ENCODE measurements around the gene TRIM67.
"Not testable (repeated sequence)": the region's sequence is repeated elsewhere in the genome, so short reads cannot be mapped to it uniquely, and the experiment has no call there.

The TRIM67 gene

DNA sequence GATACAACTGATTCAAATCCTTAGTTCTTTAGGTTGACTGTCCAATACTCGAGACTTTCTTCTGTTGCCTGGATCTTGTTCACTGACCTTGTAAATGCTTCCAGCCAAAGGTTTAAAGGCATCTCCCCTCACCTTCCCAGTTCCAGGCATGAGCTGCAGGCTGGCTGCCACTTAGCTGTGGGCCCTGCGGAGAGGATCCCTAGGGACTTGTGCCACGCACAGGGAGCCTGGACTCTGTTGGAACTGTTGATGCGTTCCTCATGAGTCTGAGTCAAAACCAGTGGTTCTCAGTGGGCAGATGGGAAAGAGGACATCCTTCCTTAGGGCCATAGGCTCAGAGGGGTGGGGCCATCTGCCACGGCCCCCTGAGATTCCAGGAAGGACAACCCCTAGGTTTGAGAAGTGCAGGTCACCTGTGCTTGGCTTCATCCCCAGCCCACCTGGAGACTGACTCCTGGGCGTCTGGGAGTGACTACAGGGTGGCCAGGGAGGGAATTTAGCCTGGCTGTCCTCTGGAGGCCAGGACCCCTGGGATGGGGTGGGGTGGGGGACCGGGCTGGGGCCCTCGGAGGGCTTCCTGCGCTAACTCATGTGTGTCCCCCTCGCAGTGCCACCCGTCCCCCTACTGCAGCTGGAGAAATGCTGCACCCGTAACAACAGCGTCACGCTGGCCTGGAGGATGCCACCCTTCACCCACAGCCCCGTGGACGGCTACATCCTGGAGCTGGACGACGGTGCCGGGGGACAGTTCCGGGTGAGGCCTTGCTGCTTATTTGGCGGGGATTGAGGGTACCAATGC is 41.6 kb downstream of the TRIM67 start:
- DNase-seq (ENCODE audit: low read depth), result no peak

DNA sequence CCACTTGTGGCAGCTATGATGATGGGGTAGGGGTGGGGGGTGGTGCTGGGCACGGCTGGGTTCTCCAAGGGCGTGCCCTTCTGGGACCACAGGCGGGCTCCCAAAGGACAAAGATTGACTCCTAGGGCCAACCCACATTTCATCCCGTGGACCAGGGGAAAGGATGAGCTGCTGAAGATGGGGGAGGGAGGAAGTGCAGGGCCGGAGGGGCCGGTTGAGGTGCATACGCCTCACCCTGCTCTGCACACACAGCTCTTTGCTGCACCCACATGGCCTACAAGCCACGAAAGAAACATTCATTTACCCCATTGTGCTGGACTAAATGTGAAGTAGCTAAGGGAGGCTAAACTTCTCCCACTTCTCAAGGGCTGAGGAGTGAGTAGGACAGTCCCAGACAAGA is 45.0 kb downstream of the TRIM67 start:
- DNase-seq (ENCODE audit: low read depth), result no peak

DNA sequence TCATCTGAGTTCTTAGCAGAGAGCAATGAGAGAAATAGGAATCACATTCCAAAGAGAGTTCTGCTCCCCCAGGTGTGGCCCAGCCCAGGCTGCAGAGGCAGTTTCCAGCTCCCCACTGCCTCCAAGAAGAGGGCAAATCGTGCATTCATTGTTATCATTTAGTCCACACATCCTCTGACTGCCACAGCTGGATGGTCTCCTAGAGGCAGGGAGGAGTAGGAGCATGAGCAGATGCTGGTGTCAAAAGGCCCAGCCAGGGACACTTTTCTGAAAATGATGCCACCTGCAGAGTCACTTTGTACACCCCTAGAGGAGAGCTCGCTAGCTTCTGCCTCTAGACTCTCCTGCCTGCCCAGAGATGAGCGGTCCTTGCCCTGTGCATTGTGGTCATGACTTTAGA is 45.6 kb downstream of the TRIM67 start:
- no peak for DNase-seq (ENCODE audit: low read depth)

DNA sequence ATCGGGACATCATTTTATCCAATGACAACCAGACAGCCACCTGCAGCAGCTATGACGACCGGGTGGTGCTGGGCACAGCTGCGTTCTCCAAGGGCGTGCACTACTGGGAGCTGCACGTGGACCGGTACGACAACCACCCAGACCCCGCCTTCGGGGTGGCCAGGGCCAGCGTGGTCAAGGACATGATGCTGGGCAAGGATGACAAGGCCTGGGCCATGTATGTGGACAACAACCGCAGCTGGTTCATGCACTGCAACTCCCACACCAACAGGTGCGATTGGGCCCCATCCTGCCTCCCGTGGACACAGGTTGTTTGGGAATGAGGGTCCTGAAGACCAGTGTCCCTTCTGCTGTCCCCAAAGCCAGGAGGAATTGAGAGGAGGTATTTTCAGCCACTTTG is 47.1 kb downstream of the TRIM67 start:
- no peak for DNase-seq (ENCODE audit: low read depth)

DNA sequence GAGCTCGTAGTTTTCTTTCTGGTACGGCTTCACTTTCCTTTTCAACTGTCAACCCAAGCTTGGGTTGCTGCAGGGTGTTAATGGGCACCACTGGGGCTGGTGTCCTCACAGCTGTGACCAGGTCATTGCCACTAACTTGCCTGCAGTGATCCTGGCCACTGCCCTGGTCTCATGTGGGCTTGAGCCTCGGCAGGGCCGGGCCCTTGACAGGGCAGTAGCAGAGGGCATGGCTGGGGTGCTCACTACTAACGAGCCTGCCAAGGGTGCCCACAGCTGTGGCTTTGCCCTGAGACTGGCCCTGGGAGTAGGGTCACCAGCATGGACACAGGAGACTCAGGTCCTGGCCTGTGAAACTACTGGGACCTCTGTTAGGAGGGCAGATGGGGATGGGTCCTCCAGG is 47.7 kb downstream of the TRIM67 start:
- no peak for DNase-seq (ENCODE audit: low read depth)

DNA sequence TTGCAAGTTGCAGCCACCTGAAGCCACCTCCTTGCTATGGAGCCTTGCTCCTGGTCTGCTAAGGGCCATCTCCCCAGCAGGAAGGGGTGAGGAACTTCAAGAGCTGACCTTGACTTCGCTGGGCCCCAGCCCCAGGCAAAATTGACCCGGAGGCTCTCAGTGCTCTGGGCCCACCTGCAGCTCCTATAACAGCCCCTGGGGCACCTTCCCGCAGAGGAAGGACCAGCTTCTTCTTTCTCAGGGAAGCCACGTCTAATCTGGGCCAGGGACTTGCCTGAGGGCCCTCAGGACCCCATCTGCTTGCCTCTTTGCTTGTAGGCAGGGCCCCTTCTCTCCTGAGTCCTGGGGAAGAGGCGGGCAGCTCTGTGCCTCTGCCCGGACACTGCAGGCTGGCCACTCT is 48.3 kb downstream of the TRIM67 start:
- DNase-seq (ENCODE audit: low read depth), result no peak

DNA sequence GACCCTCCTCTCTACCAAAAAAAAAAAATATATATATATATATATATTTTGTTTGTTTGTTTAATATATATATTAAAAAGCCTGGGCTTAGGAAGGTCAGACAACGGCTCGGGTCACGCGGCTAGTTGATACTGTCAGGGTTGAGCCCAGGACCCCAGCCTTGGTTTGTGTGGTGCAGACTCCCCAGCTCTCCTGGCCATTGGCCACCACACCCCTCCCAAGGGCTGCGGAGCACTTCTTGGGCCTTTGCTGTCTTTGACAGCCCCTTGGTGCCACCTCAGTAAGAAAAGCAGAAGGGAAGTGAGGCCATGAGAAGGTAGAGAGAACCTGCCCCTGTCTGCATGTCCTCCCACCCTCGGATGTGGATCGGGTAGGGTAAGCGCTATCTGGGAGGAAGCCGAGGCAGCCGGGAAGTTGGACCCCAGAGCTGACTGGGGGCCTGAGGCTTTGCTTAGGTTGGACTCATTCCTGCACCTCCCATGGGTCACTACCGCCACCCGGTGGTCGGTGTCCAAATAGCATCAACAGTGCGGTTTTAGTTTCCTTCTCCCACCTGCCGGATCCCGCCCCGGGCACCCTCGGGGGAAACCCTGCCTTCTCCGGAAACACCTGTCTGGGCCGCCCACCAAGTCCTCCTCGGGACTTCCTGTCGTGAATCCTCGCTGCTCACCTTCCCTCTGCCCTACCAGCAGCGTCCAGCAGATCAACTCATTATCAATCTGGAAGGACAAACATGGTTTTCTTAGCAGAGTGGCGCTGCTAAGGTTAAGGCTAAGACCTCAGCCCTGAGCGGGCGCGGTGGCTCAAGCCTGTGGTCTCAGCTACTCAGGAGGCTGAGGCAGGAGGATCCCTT is 49.4 kb downstream of the TRIM67 start:
- DNase-seq (ENCODE audit: low read depth), result peak; percentile 75

DNA sequence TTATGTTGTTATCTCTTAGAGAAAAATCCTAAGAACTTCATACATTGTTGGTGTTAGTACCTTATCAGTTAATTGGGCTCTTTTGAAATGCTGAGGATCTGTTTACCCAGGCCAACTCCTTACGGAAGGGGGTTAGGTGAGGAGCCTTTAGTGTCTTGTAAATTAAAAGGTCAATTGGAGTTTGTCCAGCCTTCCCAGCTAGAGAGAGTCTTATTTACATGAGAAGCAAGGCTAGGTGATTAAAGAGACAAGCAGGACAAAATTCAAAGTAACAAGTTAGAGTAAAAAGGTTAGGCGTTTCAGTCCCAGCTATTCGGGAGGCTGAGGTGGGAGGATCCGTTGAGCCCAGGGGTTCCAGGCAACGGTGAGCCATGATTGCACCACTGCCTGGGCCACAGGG is 50.4 kb downstream of the TRIM67 start:
- DNase-seq (ENCODE audit: low read depth), result not testable (repeated sequence)

DNA sequence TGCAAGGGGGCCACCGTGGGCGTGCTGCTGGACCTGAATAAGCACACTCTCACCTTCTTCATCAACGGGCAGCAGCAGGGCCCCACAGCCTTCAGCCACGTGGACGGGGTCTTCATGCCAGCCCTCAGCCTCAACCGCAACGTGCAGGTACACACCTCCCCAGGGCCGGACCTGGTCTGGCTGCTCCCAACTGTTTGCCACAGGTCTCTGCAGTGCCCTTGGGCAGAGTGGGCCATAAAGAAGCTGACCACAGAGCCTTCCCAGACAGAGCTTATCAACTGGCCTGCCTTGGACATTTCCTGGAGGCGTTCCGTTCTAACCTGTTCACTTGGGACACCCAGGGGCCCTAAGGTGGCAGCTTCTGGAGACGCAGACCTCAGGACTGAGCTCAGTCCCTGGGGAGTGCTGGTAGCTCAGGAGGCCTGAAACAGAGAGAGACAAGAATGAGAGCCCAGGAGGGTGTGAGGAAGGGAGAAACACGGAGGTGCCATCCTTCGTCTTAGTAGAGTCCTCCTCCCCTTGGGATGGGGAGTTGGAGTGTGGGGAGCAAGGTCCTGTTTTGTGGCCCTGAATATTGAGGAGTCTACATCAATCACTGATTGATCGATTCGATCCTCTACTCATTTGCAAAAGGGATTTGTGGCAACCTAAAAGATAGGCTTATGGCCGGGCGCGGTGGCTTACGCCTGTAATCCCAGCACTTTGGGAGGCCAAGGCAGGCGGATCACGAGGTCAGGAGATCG is 52.1 kb downstream of the TRIM67 start:
- DNase-seq (ENCODE audit: low read depth), result no peak

DNA sequence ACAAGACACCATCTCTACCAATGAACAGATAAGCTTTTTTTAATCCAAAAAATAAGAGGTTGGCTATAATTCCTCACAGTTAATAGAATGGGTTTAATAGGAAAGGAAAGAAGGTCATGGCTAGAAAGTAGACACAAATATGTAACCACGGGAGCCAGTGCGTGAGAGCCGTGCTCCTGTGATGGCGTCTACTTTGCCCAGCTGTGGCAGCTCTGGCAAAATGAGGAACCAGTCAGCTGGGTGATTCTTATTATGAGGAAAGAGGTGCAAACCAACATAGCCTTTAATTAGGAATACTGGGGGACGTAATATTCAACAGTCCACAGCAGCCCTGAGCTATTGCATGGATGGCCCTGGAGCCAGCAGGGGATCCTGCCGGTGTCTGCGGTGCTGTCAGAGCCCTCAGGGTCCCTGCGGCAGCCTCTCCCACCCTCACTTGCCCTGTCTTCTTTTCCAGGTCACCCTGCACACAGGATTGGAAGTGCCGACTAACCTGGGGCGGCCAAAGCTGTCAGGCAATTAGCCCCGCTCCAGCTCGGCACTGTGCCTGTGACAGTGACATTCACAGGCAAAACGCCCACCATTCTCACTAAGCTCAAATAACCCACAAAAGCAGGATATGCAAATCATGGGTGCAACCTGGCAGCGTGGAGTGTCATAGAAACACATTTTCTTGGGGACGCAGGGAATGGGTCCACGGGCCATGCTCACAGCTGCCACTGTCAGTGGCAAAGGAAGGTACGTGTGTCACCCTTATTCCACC is 53.2 kb downstream of the TRIM67 start:
- no peak for DNase-seq (ENCODE audit: low read depth)

DNA sequence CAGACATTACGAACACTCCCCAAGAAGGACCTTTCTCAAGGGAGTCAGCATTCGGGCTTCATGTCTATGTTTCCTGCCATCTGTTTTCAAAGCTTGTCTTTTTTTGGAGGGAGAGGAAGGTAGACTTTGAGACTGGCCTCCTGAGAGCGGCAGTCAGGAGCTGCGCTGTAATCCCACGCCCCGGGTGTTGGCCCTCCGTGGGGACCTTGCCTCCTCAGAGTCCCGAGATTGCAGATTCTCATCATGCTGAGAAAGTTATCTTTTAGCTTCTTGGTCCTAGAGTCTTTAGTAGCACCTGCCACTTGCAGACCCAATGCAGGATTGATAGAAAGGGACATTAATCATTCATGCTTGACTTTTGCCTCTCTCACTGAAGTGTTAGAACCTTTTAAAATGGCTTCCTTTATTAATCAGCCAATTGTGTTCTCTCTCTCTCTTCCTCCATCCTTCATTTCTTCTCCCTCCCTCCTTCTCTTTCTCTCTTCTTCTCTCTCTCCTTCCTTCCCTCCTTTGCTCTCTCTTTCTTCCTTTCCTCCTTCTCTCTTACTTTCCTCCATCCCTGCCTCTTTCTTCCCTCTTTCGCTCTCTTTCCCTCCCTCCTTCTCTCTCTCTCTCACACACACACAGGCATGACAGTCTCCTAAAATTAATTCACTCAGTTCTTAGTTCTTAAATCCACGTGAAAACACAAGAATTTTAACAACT is 54.0 kb downstream of the TRIM67 start:
- DNase-seq (ENCODE audit: low read depth), result no peak

DNA sequence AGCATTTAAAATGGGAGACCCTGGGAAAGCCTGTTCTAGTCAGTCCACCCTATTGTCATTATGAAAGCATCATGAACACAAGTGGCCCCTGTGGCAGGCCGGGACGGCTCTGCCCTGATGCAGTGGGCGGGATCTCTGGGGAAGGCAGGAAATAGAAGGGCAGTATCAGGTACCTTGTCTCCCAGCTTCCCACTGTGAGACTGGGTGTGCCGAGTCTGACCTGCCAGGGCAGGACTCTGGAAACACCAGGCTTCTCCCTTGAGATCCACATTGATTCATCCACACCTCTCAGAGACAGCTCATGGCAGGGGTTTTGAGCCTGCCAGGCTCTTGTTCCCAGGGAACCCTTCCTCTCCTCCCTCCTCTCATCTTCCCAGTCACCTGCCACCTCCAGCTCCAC is 54.6 kb downstream of the TRIM67 start:
- DNase-seq (ENCODE audit: low read depth), result no peak

DNA sequence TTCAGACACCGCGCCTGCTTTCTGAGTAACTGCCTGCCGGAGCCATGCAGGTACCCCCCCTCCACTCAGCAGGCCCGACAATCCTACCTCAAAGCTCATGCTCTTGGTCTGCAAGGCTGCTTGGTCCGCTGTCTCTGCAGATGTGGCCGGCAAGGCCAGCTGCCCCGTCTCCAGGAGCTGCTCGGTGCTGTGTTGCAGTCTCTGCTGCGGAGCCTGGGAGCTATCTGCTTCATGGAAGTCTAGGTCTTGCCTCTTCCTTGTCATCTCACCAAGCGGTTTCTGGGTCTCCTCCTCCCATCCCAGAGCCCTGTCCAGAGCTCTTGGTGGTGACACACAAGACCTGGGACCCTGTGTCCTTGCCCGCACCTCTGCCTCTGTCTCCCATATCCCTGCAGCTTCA is 55.2 kb downstream of the TRIM67 start:
- DNase-seq (ENCODE audit: low read depth), result no peak

DNA sequence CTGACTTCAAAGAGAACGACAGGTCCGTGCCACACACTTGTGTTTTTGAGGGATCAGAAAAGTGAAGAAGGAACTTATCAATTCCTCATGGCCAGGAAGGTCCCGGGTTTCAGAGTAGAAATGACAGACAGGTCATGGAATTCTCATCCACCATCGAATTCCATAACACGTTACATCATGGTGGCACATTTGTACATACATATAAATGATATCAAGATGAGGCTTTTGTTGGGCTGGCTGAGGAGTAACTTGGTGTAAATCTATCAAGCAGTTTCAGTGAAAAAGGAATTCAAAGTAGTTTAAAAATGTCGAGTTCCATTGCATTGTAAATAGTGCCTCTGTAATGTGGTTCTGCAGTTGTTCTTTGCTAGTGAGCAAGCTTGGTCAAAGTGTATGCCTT is 56.2 kb downstream of the TRIM67 start:
- DNase-seq (ENCODE audit: low read depth), result no peak

DNA sequence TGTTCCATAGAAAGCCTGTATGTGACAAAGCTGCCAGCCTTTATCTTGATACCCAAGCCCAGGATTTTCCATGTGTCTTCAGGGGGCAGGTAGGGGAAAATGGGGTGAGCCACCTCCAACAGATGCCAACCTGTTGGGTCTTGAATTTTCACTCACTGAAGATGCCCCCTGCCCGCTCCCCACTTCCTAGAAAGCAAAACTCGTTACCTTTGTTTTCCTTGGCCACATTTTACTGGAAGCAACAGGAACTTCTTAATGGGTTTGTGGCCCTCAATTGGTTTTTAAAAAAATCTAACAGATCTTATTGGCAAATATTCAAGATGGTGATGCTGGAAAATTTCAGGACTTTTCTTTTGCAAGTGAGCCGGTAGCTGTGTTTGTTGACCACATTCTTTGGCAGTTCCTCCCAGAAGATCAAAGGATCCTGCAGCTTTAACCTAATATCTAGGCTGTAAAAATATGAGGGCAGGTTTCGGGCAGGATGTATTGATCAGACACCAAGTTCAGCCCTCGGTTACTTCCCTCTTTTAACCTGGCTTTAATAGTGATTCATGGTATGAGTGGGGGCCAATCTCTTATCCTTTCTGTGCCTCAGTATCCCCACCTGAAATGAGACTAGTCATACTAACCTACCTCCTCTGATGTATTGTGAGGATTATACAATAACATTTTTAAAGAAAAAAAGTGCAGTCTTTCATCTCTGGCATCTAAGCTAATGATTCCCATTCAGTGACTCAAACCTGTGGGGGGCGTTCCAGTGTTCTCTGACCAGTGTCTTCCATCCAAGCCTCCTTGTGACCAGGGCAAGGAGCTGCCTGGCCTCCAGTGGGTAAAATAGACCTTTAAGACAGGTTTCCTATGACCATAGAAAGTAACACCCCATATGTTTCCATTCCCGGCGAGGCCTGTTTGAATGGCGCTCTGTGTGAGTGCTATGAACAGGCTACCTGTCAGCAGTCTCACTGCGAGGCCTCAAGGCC is 57.9 kb downstream of the TRIM67 start:
- no peak for DNase-seq (ENCODE audit: low read depth)

DNA sequence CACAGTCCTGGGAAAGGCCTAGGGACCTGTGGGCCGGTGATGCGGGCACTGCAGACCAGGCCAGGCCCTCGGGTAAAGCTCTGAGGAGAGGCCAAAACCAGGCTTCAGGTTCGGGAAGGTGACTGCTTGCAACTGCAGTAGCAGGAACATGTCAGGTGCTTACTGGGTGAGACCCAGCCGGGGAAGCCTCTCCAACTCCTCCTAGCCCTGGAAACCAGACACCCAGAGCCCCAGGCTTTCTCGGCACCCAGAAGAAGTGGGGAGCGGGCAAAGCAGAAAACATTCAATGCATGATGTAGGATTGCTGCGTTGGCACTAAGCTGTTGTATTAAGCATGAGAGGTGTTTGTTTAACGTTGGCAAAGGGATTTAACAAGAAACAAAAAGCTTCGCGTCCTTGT is 58.9 kb downstream of the TRIM67 start:
- no peak for DNase-seq (ENCODE audit: low read depth)

DNA sequence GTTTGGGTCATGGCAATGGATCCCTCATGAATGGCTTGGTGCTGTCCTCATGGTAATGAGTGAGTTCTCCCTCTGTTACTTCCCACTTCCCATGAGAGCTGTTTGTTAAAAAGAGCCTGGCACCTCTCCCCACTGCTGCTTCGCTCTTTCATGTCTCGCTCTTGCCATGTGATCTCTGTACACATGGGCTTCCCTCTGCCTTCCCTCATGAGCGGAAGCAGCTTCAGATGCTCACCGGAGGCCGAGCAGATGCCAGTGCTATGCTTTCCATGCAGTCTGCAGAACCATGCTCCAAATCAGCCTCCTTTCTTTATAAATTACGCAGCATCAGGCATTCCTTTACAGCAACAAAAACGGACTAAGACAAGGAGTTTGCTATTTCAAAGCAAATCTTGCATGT is 64.3 kb downstream of the TRIM67 start:
- no peak for DNase-seq (ENCODE audit: low read depth)

DNA sequence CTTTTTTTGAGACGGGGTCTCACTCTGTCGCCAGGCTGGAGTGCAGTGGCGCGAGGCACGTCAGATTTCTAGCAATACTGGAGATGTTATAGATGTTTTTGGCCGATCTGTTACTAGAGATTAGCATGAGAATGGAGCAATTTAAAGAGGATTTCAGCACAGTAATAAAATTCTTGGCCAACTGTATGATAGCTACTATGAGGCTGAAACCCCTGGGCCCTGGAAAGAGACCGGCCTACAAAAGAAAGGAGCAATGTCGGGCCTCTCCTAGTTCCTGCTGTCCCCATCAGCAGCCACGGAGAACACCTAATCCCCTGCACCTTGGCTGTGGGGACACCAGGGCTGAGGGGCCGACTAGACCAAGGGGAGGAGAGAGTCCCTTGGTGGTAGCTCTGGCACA is 69.7 kb downstream of the TRIM67 start:
- no peak for DNase-seq (ENCODE audit: low read depth)

DNA sequence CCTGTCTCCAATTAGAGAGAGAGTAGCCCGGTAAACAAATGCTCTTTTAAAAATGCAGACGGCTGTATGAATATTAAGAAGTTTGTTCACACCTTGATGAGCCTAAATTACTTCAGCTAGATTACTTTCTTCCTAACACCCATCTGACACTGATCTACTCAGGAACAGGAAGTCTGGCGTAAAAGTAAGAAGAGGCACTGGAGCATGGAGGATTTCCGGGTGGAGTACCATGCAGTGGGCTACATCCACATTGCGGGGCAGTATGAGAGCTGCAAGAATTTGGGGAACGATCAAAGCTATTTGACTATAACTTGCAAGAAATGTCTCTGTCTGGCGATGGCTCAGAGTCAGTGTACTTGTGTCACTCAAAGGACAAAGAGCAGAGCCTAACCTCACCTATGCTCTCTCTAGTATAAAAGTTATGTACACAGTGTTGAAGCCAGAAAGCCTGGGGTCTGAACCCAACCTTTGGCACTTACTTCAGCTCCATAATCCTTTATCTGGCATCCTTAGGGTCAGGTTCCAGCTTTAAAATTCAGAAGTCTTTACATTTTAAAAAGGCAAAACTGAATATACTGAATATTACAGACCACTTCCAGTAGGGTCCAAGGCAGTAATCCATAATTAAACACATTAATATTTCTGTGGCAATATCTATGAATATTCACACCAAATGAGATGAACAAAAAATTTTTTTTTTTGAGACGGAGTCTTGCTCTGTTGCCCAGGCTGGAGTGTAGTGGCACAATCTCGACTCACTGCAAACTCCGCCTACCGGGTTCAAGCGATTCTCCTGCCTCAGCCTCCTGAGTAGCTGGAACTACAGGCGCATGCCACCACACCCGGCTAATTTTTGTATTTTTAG is 71.2 kb downstream of the TRIM67 start:
- no peak for DNase-seq (ENCODE audit: low read depth)
